ENCODE results near the gene SUDS3.
"Not testable (repeated sequence)": the region's sequence is repeated elsewhere in the genome, so short reads cannot be mapped to it uniquely, and the experiment has no call there.

Gene SUDS3, protein sequence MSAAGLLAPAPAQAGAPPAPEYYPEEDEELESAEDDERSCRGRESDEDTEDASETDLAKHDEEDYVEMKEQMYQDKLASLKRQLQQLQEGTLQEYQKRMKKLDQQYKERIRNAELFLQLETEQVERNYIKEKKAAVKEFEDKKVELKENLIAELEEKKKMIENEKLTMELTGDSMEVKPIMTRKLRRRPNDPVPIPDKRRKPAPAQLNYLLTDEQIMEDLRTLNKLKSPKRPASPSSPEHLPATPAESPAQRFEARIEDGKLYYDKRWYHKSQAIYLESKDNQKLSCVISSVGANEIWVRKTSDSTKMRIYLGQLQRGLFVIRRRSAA

DNA sequence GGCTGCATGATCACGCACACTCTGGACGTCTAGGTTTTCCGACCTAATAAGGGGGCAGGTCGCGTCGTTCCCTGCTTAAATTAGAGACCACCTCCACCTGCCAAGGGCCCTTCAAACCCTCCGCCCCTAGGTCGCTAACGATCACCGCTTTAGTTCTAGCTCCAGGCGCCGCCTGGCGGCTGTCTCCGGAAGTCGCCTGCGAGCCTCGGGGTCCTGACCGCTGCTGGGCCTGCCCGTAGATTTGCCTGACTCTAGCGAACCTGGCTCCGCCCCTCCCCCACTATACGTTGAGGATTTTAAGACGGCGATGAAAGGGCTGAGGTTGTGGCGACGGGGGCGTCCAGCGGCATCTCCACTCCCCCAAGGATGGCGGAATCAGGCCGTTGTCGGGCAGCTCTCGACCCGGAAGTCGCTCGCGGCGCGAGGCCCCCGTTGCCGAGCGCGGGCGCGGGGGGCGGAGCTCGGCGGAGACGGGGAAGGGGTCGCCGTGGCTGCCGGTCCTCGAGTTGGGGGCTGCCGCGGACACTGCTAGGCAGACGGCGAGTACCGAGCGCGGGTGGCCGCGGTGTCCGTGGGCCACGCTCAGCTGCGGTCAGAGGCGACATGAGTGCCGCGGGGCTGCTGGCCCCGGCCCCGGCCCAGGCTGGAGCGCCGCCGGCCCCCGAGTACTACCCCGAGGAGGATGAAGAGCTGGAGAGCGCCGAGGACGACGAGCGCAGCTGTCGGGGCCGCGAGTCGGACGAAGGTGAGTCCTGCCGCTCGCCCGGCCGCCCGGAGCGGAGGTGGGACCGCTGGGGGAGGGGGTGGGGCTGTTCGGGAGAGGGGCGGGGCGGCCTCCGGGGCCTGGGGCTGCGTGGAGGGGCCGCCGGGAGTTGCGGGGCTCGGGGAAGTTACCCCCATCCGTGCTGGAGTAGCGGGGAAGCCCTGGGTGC lies at the start of gene SUDS3:
Gene SUDS3, plus strand, starts transcription at position 467 of the 932 bp plus-strand sequence. Its CDS starts 137 bp downstream, at position 604.
- peak; percentile 89 to 97 for DNase-seq

DNA sequence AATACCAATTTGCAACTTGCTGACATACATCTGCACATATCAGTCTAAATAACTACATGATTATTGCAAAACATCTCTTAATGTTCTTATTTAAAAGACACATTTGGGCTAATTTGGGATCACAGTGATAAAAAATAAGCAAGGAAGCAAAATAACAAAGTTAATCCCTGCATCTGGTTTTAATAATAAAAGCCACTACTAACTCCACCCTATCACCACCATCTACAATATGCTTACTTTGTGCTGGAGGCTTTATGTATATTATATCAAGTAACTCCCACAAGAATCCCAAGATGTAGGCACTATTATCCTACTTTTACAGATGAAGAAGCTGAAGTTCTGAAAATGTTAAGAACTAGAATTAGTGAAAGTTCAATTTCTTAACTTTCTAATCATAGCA lies 49.4 kb upstream of the SUDS3 start:
- no peak for DNase-seq

DNA sequence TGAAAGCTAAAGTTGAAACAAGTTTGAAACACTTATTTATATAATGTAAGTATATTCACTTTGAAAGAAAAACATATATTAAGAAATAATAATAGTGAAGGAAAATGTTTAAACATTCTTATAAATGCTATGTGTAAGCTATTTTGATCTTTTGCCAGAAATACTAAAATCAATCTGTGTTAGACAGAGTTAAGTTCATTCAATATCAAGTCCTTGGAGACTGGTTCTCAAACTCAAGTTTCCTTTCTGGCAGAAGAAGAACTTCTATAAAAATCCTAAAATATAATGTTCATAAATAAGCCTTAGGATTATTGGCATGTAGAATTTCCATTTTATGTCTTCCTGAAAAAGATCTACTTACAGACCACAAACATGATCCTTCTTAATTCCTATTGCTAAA lies 49.0 kb upstream of the SUDS3 start:
- DNase-seq = no peak

DNA sequence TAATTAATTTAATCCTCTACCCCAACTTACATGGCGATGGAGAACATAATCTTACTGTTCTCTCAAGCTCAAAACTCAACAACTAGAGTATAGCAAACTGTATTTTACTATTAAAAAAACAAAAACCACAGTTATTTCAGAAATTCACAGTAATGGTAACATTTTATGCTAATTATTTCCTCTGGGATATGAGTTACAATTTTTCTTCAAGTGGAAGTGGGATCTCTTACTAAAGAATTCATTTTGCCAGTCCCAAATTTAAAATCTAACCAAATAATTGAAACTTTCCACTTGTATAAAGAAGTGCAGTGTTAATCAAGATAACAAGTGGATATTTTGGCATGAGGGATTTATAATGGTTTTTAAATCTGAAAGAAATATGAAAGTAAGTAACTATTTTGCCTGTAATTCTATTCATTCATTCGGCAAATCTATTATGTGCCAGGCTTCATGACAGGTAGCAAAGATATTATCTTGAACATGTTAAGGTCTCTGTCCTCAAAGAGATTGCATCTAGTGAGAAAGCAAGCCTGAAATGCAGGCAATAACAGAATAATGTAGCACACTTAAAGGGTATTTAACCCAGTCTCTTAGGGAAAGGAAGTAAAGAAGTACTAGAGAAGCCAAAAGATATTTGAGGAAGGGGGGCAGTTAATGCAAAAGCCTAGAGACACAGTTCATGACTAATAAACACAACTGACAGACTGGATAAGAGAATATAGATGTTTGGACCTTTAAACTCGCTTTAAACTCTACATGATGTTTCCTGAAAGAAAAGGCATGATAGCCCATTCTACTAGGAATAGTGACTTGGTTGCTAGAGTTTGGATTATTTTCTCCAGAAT lies 47.6 kb upstream of the SUDS3 start:
- DNase-seq = no peak

DNA sequence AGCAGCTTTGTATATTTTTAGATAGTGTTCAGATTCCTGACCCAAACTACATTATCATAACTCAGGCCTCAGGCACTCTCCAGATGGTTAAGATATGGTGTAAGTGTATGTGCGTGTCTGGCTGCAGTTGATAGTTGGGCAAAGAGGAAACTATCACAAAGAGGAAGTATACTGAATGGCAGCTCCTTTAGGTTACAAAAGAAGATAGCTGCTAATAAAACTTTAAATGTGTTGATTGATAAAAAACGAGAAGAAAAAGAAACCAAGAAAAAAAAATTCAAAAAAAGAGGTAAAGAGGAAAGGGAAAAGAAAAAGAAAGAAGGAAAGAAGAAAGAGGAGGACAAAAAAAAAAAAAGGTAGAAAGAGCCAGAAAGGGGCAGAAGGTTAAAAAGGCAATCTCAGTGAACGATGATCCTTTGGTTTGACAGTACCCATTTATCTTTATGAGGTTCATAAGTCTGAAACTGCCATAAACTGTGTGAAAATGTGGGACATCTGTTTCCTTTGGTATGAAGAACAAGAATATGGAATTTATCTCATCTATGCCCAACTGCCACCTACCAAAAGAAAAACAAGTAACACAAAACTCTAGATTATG lies 45.8 kb upstream of the SUDS3 start:
- no peak for DNase-seq

DNA sequence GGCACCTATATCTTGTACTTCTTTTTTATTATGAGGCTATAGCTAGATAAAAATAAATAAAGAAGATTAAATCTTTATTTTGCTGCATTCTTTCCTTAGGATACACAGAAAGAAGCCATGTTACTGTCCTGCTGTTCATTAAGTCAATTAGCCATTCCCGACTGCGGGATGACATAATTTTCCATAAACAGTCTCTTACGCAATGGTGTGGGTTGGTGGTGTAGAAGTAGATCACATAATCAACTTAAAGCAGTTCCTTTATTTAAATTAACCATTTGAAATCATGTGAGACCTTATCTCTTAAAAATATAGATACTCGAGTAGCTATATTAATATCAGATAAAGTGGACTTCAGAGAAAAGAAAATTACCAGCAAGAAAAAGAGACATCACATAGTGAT lies 43.8 kb upstream of the SUDS3 start:
- no peak for DNase-seq

DNA sequence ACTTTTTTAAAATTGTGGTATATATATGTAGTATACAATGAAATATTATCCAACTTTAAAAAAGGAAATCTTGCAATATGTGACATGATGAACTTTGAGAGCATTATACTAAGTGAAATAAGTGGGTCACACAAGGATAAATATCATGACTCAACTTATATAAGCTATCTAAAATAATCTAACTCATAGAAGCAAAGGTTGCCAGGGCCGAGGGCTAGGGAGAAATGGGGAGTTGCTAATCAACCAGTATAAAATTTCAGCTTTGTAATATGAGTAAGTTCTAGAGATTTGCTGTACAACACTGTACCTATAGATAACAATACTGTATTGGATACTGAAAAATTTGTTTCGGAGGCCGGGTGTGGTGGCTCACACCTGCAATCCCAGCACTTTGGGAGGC lies 42.1 kb upstream of the SUDS3 start:
- DNase-seq = no peak

DNA sequence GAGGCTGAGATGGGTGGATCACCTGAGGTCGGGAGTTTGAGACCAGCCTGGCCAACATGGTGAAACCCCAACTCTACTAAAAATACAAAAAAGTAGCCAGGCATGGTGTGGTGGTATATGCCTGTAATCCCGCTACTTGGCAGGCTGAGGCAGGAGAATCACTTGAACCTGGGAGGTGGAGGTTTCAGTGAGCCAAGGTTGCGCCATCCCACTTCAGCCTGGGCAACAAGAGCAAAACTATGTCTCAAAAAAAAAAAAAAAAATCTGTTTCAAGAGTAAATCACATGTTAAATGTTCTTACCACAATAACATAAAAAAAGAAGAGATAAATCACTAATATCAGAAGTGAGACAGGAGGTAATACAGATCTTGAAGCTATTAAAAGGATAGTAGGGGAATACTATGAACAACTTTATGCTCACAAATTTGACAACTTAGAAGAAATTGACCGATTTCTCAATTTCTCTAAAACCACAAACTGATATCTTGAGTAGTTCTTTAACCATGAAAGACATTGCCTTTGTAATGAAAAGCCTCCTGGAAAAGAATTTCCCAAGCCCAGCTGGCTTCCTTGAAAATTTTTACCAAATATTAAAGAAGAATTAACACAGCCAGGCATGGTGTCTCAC lies 41.3 kb upstream of the SUDS3 start:
- no peak for DNase-seq

DNA sequence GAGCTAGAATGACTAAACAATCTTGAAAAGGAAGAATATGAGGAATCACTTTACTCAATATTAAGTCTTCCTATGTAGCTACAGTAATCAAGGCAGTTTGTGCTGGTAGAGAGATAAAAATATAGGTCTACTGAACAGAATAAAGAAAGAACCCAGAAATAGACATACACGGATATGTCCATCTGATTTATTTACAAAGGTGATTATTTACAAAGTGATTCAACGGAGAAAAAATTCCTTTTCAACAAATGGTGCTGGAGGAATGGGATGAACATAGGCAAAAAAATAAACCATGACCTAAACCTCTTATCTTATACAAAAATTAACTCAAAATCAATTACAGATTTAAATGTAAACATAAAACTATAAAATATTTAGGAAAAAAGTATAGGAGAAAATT lies 40.2 kb upstream of the SUDS3 start:
- DNase-seq = no peak

DNA sequence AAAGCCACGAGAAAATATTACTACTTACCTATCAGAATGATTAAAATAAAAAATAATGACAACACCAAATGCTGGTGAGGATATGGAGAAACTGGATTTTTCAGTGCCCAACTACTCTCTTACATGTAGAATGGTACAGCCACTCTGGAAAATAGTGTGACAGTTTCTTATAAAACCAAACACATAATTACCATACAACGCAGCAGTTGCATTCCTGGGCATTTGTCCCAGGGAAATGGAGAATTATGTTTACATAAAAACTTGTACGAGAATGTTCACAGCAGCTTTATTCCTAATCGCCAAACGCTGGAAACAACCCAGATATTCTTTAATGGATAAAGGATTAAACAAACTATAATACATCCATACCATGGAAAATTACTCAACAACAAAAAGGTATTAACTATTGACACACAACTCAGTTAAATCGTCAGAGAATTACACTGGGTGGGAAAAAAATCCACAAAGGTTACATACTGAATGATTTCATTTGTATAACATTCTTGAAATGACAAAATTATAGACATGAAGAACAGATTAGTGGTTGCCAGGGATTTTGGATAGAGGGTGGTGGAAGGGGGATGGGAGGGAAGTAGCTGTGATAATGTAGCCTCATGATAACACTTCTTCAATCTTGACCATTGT lies 39.0 kb upstream of the SUDS3 start:
- no peak for DNase-seq

DNA sequence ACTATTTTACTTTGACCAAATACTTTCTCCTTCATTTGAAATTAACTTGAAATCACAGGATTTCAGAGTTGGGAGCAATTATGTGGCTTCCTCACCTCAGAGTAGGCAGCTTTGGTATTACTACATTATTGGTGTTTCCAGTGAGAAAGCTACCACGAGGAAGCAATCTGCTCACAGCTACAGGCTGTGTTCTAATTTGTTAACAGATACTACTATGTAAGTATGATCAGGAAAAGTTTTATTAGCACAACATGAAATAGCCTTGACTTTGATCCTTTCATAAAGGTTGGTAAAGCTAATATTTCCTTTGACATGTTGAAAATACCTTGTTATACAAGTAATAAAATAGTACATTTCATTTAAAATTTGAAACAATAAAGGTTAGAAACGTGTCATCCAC lies 34.3 kb upstream of the SUDS3 start:
- no peak for DNase-seq

DNA sequence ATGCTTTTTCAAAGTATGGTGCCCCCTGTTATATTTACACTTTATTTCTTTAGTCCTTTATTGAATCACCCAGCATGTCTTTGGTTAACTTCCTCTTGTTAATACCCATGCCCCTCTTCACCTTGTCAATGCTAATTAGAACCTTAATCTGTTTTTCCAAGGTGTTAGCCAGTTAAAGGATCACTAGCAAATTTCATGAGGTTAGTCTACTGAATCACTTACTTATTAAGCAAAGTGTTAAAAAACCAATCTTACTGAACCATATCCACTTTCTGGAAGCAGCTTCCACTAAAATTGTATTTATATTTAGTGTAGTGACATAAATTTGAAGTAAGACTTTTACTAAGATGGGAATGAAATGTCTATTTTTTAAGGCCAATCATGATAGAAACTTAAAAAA lies 31.5 kb upstream of the SUDS3 start:
- DNase-seq = no peak

DNA sequence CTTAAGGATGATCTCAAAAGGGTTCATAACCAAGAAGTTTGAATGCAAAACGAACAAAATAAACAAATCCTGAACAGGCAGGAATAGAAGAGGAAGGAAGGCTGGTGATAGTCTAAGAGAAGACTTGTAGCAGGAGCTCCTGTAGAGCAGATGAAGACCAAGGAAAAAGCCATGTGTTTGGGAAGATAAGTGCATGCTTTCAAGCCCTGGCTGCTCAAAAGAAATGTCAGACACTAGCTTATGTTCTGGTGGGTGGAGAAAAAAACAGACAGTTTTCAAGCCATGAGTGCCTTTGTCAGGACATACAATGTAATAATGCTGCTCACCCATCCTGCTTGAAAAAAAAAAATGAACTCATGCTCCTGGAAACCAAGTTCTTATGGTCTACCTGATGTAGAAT lies 31.0 kb upstream of the SUDS3 start:
- no peak for DNase-seq

DNA sequence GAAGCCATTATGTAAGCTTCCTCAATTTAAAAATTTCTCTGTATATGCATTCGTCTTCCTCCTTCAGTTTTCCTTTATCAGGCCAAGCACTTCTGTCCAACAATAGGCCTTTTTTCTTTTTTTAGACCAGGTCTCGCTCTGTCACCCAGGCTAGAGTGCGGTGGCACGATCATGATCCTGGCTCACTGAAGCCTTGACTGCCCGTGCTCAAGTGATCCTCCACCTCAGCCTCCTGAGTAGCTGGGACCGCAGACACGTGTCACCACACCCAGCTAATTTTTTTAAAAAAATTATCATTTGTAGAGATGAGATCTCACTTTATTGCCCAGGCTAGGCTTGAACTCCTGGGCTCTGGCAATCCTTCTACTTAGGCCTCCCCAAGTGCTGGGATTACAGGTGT lies 29.5 kb upstream of the SUDS3 start:
- DNase-seq = no peak

DNA sequence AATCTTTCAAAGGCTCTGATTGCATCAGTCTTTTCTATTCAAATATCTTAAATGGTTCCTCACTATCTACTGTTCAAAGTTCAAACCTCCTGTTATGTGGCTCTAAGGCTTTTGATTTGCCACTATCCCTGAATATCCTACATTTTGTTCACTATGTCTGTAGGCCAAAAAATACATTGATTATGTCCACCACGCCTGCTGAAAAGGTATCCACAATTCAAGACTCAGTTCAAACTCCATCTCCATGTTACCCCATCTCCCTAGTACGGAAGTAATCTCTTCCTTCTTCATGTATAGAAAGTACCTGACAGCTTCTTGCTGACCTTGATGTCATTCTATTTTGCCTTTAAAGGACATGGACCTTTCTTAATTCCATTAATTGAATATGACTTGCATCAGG lies 28.4 kb upstream of the SUDS3 start:
- DNase-seq = no peak

DNA sequence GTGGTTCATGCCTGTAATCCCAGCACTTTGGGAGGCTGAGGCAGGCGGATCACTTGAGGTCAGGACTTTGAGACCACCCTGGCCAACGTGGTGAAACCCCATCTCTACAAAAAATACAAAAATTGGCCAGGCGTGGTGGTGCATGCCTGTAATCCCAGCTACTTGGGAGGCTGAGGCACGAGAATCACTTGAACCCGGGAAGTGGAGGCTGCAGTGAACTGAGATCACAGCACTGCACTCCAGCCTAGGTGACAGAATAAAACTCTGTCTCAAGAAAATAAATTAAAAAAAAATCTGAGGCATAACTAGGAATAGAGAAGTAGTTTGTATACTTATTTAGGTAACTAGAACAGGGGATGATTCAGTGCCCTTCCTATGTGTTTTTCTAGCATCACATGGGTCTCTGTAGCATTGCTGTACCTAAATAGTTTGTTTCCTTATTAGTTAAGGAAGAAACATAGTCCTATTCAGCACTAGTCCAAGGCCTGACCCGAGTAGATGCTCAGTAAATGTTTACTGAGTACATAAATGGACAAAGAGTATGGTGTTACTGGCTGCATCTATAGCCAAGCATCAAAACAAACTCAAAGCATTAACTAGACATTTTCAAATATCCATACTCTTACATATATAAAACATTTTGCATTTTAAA lies 25.3 kb upstream of the SUDS3 start:
- no peak for DNase-seq

DNA sequence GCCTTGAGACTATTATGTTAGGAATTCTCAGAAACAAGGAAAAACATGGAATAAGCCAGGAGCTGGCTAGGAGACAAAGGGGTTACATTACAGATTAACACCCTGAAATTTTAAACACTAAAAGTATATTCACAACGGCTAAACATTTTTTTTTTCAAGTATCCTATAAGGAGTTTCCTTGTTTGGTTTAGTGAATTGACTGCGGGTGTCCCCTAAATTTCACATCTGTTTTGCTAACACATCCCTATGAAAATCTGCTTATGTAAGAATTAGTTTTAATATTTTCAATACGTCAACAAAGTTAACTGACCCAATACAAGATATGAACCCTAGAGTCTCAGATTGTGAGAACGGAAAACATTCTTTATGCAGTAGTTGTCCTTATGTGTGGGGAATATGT lies 22.6 kb upstream of the SUDS3 start:
- DNase-seq = no peak

DNA sequence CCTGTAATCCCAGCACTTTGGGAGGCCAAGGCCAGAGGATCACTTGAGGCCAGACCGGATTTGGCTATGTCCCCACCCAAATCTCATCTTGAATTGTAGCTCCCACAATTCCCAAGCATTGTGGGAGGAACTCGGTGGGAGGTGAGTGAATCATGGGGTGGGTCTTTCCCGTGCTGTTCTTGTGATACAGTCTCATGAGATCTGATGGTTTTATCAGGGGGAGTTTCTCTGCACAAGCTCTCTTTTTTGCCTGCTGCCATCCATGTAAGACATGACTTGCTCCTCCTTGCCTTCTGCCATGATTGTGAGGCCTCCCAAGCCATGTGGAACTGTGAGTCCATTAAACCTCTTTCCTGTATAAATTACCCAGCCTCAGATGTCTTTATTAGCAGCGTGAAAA lies 21.9 kb upstream of the SUDS3 start:
- DNase-seq = not testable (repeated sequence)

DNA sequence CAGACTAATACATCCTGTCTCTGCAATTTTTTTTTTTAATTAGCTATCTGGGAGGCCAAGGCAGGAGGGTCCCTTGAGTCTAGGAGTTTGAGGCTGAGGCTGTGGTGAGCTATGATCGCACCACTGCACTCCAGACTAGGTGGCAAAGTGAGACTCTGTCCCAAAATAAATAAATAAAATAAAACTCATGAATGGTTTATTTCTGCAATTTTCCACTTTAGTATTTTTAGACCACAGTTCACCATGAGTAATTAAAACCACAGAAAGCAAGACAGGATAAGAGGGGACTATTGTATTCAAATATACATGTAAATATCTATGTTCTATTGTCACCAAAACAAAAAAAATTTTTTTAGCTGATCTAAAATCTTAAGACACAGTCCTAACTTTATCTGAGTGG lies 21.5 kb upstream of the SUDS3 start:
- DNase-seq = no peak

DNA sequence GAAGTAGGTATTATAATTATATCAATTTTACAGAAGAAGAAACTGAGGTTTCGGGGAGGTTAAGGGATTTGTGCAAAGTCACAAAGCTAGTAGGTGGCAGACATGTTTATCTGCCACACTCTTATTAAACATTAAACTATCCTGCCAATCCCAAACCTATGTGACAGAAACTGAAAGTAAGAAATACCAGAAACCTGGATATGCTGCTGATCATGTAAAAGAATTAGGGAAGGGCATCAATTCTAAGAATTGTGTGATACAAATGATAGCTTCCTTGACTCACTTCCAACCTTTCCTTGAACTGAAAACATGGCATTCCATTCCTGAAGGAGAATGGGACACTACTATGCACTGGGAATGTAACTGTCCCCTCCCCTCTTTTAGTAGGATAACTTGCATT lies 20.5 kb upstream of the SUDS3 start:
- no peak for DNase-seq

DNA sequence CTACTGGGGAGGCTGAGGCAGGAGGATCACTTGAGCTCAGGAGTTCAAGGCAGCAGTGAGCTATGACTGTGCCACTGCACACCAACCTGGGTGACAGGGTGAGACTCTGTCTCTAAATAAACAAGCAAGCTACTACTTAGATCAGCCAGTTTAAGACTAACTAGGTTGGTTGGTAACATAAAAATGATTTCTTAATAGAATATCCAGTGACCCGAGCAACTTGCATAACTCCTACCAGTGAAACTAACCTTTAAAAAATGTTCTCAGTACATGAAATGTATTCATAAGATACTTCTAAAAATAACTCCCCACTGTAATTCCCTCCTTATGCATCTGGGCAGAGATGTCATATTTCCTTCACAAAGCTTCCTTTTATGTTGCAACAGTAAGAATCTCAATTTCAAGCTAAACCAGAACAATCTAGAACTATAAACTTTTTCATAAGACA lies 19.5 kb upstream of the SUDS3 start:
- DNase-seq = no peak
